ENCODE data around the gene SMCO1.

SMCO1 gene

DNA sequence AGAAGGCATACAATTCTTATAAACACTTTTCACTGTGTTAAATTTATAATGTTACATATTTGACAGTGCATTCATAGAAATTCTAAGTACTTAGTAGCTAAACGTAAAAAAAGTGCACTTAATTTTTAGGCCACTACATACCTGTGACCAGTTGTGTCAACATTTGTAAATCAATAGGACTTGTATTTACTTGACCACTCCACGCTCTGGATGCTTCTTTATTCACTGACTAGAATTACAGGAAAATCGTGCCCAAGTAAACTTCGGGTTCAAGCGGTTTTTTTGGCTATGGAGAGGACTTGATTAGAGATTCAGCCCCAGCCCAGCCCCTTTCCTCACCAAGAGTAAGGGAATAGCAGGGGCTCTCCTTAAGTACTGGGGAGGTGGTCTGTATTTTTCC is 31.4 kb upstream of the SMCO1 start:
- Histone ChIP-seq H4K5ac (ENCODE audit: low read length) (no peak overlapping the region), H3K36me3 (ENCODE audit: control insufficient read depth, insufficient read depth, low read length) (no peaks in the 10 kb centered on the region), H3K4me3 (ENCODE audit: low read length) (no peak overlapping the region), H3K9ac (ENCODE audit: low read length) (no peak overlapping the region), H3K56ac (ENCODE audit: low read length) (no peak overlapping the region), H2AK5ac (ENCODE audit: low read length) (no peak overlapping the region), H3K18ac (ENCODE audit: low read length) (no peak overlapping the region), H3K27me3 (ENCODE audit: insufficient read depth, low read length, poor library complexity) (no peaks in the 10 kb centered on the region), H3K79me1 (ENCODE audit: low read length) (no peaks in the 10 kb centered on the region), H2BK15ac (replicated peaks; ENCODE audit: low read depth) (no peak overlapping the region), H3K79me2 (ENCODE audit: control insufficient read depth, insufficient read depth, low read length) (no peaks in the 10 kb centered on the region), H3K4me2 (ENCODE audit: low read length) (no peak overlapping the region), H3K4me1 (ENCODE audit: control insufficient read depth, low read depth, low read length) (no peaks in the 10 kb centered on the region), H2BK5ac (ENCODE audit: low read length) (no peak overlapping the region), H3K4ac (ENCODE audit: low read depth, low read length) (no peak overlapping the region), H2BK120ac (ENCODE audit: low read depth, low read length) (no peak overlapping the region), H3K27ac (ENCODE audit: low read depth, low read length) (no peak overlapping the region), H3K23ac (ENCODE audit: low read length) (no peak overlapping the region), H4K8ac (ENCODE audit: low read depth, low read length) (no peak overlapping the region)
- WGBS (ENCODE audit: extremely low coverage, insufficient coverage, low lambda C conversion rate), result no CpG with 5 or more reads among the region's 5 CpGs
- DNase-seq, result no peak

DNA sequence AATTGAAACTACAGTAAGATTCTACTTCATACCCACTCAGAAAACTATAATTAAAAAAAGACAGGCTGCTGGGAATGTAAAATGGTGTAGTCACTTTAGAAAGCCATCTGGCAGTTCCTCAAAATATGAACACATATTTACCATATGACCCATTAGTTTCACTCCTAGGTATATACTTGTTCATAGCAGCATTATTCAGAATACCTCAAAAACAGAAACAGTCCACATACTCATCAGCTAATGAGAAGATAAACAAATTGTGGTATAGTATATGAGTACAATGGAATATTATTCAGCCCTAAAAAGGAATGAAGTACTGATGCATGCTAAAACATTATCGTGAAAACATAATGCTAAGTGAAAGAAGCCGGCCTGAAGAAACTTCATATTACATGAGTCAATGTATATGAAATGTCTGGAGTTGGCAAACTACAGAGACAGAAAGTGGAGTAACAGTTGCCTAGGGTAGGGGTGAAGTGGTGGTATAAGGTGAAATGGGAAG is 29.4 kb upstream of the SMCO1 start:
- H2AK5ac ChIP-seq (ENCODE audit: low read length), result no peak overlapping the region
- no CpG with 5 or more reads among the region's 2 CpGs for WGBS (ENCODE audit: extremely low coverage, insufficient coverage, low lambda C conversion rate)
- no peak overlapping the region for H3K18ac ChIP-seq (ENCODE audit: low read length)
- no peak overlapping the region for H3K4me3 ChIP-seq (ENCODE audit: low read length)
- no peak for DNase-seq
- H2BK120ac ChIP-seq (ENCODE audit: low read depth, low read length), result no peak overlapping the region
- H4K5ac ChIP-seq (ENCODE audit: low read length), result no peak overlapping the region
- H3K79me2 ChIP-seq (ENCODE audit: control insufficient read depth, insufficient read depth, low read length), result no peaks in the 10 kb centered on the region
- no peaks in the 10 kb centered on the region for H3K27me3 ChIP-seq (ENCODE audit: insufficient read depth, low read length, poor library complexity)
- H3K4me1 ChIP-seq (ENCODE audit: control insufficient read depth, low read depth, low read length), result no peaks in the 10 kb centered on the region
- H3K79me1 ChIP-seq (ENCODE audit: low read length), result no peaks in the 10 kb centered on the region
- H3K4me2 ChIP-seq (ENCODE audit: low read length), result no peak overlapping the region
- H2BK15ac ChIP-seq (replicated peaks; ENCODE audit: low read depth), result no peak overlapping the region
- no peak overlapping the region for H3K23ac ChIP-seq (ENCODE audit: low read length)
- no peak overlapping the region for H3K4ac ChIP-seq (ENCODE audit: low read depth, low read length)
- no peak overlapping the region for H2BK5ac ChIP-seq (ENCODE audit: low read length)
- H3K27ac ChIP-seq (ENCODE audit: low read depth, low read length), result no peak overlapping the region
- no peaks in the 10 kb centered on the region for H3K36me3 ChIP-seq (ENCODE audit: control insufficient read depth, insufficient read depth, low read length)
- H4K8ac ChIP-seq (ENCODE audit: low read depth, low read length), result no peak overlapping the region
- no peak overlapping the region for H3K9ac ChIP-seq (ENCODE audit: low read length)
- no peak overlapping the region for H3K56ac ChIP-seq (ENCODE audit: low read length)

DNA sequence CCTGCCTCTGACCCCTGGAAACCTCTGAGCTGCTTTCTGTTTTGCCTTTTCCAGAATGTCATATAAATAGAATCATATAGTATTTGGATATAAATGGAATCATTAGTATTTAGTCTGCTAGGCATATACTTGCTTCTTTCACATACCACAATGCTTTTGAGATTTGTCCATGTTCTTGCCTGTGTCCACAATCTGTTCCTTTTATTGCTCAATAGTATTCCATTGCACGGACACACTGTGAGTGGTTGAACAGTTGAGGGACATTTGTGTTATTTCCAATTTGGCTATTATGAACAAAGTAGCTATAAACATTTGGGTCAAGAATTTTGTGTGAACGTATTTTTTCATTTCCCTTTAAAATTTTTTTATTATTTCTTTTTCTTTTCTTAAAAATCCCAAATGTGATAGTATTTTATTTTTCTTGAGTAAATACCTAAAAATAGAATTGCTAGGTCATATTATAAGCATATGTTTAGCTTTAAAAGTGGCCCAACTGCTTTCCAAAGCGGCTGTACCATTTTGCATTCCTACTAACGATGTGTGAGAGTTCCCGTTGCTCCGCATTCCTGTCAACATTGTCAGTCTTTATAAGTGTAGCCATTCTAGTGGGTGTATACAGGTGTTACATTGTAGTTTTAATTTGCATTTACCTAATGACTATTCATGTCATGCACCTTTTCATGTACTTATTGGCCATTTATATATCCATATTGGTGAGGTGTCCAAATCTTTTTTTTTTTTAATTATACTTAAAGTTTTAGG is 26.7 kb upstream of the SMCO1 start:
- no peak overlapping the region for H3K4me2 ChIP-seq (ENCODE audit: low read length)
- WGBS (ENCODE audit: extremely low coverage, insufficient coverage, low lambda C conversion rate), result no CpG with 5 or more reads among the region's 6 CpGs

DNA sequence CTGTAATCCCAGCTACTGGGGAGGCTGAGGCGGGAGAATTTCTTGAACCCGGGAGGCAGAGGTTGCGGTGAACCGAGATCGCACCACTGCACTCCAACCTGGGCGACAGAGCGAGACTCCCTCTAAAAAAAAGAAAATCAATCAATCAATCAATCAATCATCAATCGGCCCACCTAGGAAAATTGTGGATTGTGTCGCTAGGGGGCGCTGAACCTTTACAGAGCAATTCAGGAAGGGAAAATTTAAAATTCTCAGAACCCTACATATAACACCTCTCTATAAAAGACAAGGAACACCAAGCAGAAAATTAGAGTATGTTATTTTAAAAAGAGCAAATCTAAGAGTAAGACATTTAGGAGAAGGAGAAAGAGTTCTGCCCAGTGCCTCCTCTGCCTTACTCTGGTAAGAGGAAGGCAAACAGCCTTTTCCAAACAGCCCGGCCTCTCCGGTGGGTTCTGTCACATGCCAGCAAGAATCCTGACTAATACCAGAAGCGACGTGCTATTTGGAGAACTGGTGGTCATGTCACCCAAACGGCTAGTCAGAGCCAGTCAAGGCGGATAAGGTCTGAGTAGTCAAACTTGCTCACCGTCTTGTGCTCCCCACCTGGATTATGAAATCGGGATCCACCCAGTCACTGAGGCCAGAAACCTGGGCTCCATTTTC is 22.3 kb upstream of the SMCO1 start:
- no peaks in the 10 kb centered on the region for H3K4me1 ChIP-seq (ENCODE audit: control insufficient read depth, low read depth, low read length)
- H3K4me3 ChIP-seq (ENCODE audit: low read length), result no peak overlapping the region
- H2BK120ac ChIP-seq (ENCODE audit: low read depth, low read length), result no peak overlapping the region
- no peaks in the 10 kb centered on the region for H3K27me3 ChIP-seq (ENCODE audit: insufficient read depth, low read length, poor library complexity)
- H3K79me2 ChIP-seq (ENCODE audit: control insufficient read depth, insufficient read depth, low read length), result no peaks in the 10 kb centered on the region
- H2AK5ac ChIP-seq (ENCODE audit: low read length), result no peak overlapping the region
- no peak overlapping the region for H2BK15ac ChIP-seq (replicated peaks; ENCODE audit: low read depth)
- no peak overlapping the region for H2BK5ac ChIP-seq (ENCODE audit: low read length)
- no peak overlapping the region for H3K9ac ChIP-seq (ENCODE audit: low read length)
- H3K36me3 ChIP-seq (ENCODE audit: control insufficient read depth, insufficient read depth, low read length), result no peaks in the 10 kb centered on the region
- H3K4ac ChIP-seq (ENCODE audit: low read depth, low read length), result no peak overlapping the region
- H3K56ac ChIP-seq (ENCODE audit: low read length), result no peak overlapping the region
- WGBS (ENCODE audit: extremely low coverage, insufficient coverage, low lambda C conversion rate), result no CpG with 5 or more reads among the region's 18 CpGs
- no peak overlapping the region for H4K8ac ChIP-seq (ENCODE audit: low read depth, low read length)
- DNase-seq, result peak; percentile 13
- H4K5ac ChIP-seq (ENCODE audit: low read length), result no peak overlapping the region
- H3K23ac ChIP-seq (ENCODE audit: low read length), result no peak overlapping the region
- H3K18ac ChIP-seq (ENCODE audit: low read length), result no peak overlapping the region
- no peaks in the 10 kb centered on the region for H3K79me1 ChIP-seq (ENCODE audit: low read length)
- no peak overlapping the region for H3K27ac ChIP-seq (ENCODE audit: low read depth, low read length)
- no peak overlapping the region for H3K4me2 ChIP-seq (ENCODE audit: low read length)

More for the DNA sequence above, 26.7 kb upstream of the SMCO1 start:
- H3K4me1 ChIP-seq (ENCODE audit: control insufficient read depth, low read depth, low read length), result no peaks in the 10 kb centered on the region
- no peaks in the 10 kb centered on the region for H3K79me1 ChIP-seq (ENCODE audit: low read length)
- DNase-seq, result peak; percentile 22
- no peak overlapping the region for H2BK15ac ChIP-seq (replicated peaks; ENCODE audit: low read depth)
- H2AK5ac ChIP-seq (ENCODE audit: low read length), result no peak overlapping the region
- no peak overlapping the region for H3K18ac ChIP-seq (ENCODE audit: low read length)
- H3K9ac ChIP-seq (ENCODE audit: low read length), result no peak overlapping the region
- H4K5ac ChIP-seq (ENCODE audit: low read length), result no peak overlapping the region
- H3K27me3 ChIP-seq (ENCODE audit: insufficient read depth, low read length, poor library complexity), result no peaks in the 10 kb centered on the region
- no peak overlapping the region for H3K56ac ChIP-seq (ENCODE audit: low read length)
- H3K23ac ChIP-seq (ENCODE audit: low read length), result no peak overlapping the region
- H2BK5ac ChIP-seq (ENCODE audit: low read length), result no peak overlapping the region
- H3K36me3 ChIP-seq (ENCODE audit: control insufficient read depth, insufficient read depth, low read length), result no peaks in the 10 kb centered on the region
- no peak overlapping the region for H2BK120ac ChIP-seq (ENCODE audit: low read depth, low read length)
- H3K4ac ChIP-seq (ENCODE audit: low read depth, low read length), result no peak overlapping the region
- no peak overlapping the region for H3K27ac ChIP-seq (ENCODE audit: low read depth, low read length)
- H4K8ac ChIP-seq (ENCODE audit: low read depth, low read length), result no peak overlapping the region
- H3K79me2 ChIP-seq (ENCODE audit: control insufficient read depth, insufficient read depth, low read length), result no peaks in the 10 kb centered on the region
- no peak overlapping the region for H3K4me3 ChIP-seq (ENCODE audit: low read length)

DNA sequence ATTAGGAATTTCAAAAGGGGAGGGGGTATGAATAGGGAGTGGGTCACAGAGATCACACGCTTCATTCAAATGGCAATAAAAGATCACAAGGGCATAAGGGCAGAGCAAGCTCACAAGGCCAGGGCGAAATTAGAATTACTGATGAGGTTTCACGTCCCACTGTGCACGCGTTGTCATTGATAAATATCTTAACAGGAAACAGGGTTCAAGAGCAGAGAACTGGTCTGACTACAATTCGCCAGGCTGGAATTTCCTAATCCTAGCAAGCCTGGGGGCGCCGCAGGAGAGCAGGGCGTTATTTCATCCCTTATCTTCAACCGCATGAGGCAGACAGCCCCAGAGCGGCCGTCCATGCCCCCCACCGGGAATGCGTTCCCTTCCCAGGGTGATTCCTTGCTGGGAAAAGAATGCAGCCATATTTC is 18.1 kb upstream of the SMCO1 start:
- H3K56ac ChIP-seq (ENCODE audit: low read length), result no peak overlapping the region

More for the DNA sequence above, 18.1 kb upstream of the SMCO1 start:
- no peak overlapping the region for H2BK15ac ChIP-seq (replicated peaks; ENCODE audit: low read depth)
- peak; percentile 76 for DNase-seq
- no peak overlapping the region for H3K4me3 ChIP-seq (ENCODE audit: low read length)
- no peak overlapping the region for H3K18ac ChIP-seq (ENCODE audit: low read length)
- no peaks in the 10 kb centered on the region for H3K4me1 ChIP-seq (ENCODE audit: control insufficient read depth, low read depth, low read length)
- H2AK5ac ChIP-seq (ENCODE audit: low read length), result no peak overlapping the region
- H3K9ac ChIP-seq (ENCODE audit: low read length), result no peak overlapping the region
- H4K5ac ChIP-seq (ENCODE audit: low read length), result no peak overlapping the region
- no peak overlapping the region for H2BK120ac ChIP-seq (ENCODE audit: low read depth, low read length)
- no peak overlapping the region for H3K4ac ChIP-seq (ENCODE audit: low read depth, low read length)
- no peaks in the 10 kb centered on the region for H3K79me1 ChIP-seq (ENCODE audit: low read length)
- no peak overlapping the region for H3K27ac ChIP-seq (ENCODE audit: low read depth, low read length)
- H3K23ac ChIP-seq (ENCODE audit: low read length), result no peak overlapping the region
- WGBS (ENCODE audit: extremely low coverage, insufficient coverage, low lambda C conversion rate), result no CpG with 5 or more reads among the region's 14 CpGs
- H3K79me2 ChIP-seq (ENCODE audit: control insufficient read depth, insufficient read depth, low read length), result no peaks in the 10 kb centered on the region
- no peaks in the 10 kb centered on the region for H3K36me3 ChIP-seq (ENCODE audit: control insufficient read depth, insufficient read depth, low read length)
- H3K27me3 ChIP-seq (ENCODE audit: insufficient read depth, low read length, poor library complexity), result no peaks in the 10 kb centered on the region
- H3K4me2 ChIP-seq (ENCODE audit: low read length), result no peak overlapping the region
- no peak overlapping the region for H2BK5ac ChIP-seq (ENCODE audit: low read length)
- H4K8ac ChIP-seq (ENCODE audit: low read depth, low read length), result no peak overlapping the region

Data from mesendoderm (in vitro differentiated cells).